ENCODE results near the gene CRYBG2. TPM values are rescaled to one million over a fixed set of nuclear protein-coding genes. Genes with fewer than 3 reads are reported as not detected.

The CRYBG2 gene
- total and polyA plus RNA-seq, 2 of the 13 experiments (the other 11 are each of a cell fraction or from before 2014, with no cell fraction given): 1.3 to 2.9 TPM

DNA sequence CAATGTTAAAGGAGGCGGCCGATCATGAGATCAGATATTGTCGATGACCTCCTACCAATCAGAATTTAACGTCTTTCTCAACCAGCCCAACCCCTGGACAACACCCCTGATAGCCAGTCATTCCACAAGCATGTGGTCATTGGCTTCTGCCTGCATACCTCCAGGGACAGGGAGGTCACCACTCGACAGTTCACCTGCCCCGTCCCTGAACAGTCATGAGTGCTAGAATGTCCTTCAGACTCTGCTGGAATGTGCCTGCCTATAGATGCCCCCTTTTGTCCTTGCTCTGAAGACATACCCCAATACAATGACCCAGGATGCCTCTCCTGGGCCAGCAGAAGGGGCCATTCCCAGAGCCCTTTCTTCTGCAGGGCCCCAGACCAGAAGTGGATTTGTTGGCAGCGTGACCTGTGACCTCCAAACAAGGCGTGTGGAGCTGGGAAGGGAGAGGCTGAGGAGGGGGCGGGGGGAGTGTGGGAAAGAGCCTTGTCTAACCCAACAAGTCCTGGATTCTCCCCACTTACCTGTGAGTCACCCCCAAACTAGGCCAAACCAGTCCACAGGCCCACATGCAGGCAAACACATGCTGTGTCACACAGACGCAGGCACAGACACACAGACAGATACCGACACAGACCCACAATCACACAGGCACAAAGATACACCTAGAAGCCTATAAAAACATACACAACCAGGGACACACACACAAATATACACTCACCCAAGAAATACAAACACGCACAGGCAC is 2.2 kb downstream of the CRYBG2 start (continued):
- TF ChIP-seq, protein P1, sequence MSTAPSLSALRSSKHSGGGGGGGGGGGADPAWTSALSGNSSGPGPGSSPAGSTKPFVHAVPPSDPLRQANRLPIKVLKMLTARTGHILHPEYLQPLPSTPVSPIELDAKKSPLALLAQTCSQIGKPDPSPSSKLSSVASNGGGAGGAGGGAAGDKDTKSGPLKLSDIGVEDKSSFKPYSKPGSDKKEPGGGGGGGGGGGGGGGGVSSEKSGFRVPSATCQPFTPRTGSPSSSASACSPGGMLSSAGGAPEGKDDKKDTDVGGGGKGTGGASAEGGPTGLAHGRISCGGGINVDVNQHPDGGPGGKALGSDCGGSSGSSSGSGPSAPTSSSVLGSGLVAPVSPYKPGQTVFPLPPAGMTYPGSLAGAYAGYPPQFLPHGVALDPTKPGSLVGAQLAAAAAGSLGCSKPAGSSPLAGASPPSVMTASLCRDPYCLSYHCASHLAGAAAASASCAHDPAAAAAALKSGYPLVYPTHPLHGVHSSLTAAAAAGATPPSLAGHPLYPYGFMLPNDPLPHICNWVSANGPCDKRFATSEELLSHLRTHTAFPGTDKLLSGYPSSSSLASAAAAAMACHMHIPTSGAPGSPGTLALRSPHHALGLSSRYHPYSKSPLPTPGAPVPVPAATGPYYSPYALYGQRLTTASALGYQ (CRISPR knock-in tag; IDR thresholded peaks at IDR 0.05): no peak
- TF ChIP-seq ZNF746 (CRISPR knock-in tag; IDR thresholded peaks at IDR 0.05) (no peak), EZH2 (conservative IDR thresholded peaks at IDR 0.05; ENCODE audit: low read depth, low read length) (no peak), NR2F2 (IDR thresholded peaks at IDR 0.05; ENCODE audit: borderline replicate concordance, low read depth) (peak; percentile 32), SRSF1 (optimal IDR thresholded peaks at IDR 0.05; ENCODE audit: low read depth, low read length) (no peak), TARDBP (CRISPR knock-in tag; IDR thresholded peaks at IDR 0.05) (peak; percentile 49; the same call in 1 of the 2 replicates), RFX5 (IDR thresholded peaks at IDR 0.05; ENCODE audit: low read depth, low read length) (no peak), MED13 (CRISPR knock-in tag; IDR thresholded peaks at IDR 0.05) (peak; percentile 74; the same call in 1 of the 2 replicates), ZNF556 (CRISPR knock-in tag; IDR thresholded peaks at IDR 0.05; ENCODE audit: borderline replicate concordance) (no peak)
- TF ChIP-seq, protein P2, sequence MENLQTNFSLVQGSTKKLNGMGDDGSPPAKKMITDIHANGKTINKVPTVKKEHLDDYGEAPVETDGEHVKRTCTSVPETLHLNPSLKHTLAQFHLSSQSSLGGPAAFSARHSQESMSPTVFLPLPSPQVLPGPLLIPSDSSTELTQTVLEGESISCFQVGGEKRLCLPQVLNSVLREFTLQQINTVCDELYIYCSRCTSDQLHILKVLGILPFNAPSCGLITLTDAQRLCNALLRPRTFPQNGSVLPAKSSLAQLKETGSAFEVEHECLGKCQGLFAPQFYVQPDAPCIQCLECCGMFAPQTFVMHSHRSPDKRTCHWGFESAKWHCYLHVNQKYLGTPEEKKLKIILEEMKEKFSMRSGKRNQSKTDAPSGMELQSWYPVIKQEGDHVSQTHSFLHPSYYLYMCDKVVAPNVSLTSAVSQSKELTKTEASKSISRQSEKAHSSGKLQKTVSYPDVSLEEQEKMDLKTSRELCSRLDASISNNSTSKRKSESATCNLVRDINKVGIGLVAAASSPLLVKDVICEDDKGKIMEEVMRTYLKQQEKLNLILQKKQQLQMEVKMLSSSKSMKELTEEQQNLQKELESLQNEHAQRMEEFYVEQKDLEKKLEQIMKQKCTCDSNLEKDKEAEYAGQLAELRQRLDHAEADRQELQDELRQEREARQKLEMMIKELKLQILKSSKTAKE (CRISPR knock-in tag; IDR thresholded peaks at IDR 0.05; ENCODE audit: borderline replicate concordance): no peak
- TF ChIP-seq, protein P3, sequence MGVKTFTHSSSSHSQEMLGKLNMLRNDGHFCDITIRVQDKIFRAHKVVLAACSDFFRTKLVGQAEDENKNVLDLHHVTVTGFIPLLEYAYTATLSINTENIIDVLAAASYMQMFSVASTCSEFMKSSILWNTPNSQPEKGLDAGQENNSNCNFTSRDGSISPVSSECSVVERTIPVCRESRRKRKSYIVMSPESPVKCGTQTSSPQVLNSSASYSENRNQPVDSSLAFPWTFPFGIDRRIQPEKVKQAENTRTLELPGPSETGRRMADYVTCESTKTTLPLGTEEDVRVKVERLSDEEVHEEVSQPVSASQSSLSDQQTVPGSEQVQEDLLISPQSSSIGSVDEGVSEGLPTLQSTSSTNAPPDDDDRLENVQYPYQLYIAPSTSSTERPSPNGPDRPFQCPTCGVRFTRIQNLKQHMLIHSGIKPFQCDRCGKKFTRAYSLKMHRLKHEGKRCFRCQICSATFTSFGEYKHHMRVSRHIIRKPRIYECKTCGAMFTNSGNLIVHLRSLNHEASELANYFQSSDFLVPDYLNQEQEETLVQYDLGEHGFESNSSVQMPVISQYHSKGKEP (CRISPR knock-in tag; IDR thresholded peaks at IDR 0.05): no peak
- TF ChIP-seq, protein P4, sequence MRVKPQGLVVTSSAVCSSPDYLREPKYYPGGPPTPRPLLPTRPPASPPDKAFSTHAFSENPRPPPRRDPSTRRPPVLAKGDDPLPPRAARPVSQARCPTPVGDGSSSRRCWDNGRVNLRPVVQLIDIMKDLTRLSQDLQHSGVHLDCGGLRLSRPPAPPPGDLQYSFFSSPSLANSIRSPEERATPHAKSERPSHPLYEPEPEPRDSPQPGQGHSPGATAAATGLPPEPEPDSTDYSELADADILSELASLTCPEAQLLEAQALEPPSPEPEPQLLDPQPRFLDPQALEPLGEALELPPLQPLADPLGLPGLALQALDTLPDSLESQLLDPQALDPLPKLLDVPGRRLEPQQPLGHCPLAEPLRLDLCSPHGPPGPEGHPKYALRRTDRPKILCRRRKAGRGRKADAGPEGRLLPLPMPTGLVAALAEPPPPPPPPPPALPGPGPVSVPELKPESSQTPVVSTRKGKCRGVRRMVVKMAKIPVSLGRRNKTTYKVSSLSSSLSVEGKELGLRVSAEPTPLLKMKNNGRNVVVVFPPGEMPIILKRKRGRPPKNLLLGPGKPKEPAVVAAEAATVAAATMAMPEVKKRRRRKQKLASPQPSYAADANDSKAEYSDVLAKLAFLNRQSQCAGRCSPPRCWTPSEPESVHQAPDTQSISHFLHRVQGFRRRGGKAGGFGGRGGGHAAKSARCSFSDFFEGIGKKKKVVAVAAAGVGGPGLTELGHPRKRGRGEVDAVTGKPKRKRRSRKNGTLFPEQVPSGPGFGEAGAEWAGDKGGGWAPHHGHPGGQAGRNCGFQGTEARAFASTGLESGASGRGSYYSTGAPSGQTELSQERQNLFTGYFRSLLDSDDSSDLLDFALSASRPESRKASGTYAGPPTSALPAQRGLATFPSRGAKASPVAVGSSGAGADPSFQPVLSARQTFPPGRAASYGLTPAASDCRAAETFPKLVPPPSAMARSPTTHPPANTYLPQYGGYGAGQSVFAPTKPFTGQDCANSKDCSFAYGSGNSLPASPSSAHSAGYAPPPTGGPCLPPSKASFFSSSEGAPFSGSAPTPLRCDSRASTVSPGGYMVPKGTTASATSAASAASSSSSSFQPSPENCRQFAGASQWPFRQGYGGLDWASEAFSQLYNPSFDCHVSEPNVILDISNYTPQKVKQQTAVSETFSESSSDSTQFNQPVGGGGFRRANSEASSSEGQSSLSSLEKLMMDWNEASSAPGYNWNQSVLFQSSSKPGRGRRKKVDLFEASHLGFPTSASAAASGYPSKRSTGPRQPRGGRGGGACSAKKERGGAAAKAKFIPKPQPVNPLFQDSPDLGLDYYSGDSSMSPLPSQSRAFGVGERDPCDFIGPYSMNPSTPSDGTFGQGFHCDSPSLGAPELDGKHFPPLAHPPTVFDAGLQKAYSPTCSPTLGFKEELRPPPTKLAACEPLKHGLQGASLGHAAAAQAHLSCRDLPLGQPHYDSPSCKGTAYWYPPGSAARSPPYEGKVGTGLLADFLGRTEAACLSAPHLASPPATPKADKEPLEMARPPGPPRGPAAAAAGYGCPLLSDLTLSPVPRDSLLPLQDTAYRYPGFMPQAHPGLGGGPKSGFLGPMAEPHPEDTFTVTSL (CRISPR knock-in tag; IDR thresholded peaks at IDR 0.05; ENCODE audit: borderline replicate concordance): 0 out of 2 replicates have a peak, but pooled peaks have one; percentile 41
- TF ChIP-seq, protein P5, sequence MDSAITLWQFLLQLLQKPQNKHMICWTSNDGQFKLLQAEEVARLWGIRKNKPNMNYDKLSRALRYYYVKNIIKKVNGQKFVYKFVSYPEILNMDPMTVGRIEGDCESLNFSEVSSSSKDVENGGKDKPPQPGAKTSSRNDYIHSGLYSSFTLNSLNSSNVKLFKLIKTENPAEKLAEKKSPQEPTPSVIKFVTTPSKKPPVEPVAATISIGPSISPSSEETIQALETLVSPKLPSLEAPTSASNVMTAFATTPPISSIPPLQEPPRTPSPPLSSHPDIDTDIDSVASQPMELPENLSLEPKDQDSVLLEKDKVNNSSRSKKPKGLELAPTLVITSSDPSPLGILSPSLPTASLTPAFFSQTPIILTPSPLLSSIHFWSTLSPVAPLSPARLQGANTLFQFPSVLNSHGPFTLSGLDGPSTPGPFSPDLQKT (CRISPR knock-in tag; IDR thresholded peaks at IDR 0.05; ENCODE audit: borderline replicate concordance): no peak
- TF ChIP-seq, protein P6, sequence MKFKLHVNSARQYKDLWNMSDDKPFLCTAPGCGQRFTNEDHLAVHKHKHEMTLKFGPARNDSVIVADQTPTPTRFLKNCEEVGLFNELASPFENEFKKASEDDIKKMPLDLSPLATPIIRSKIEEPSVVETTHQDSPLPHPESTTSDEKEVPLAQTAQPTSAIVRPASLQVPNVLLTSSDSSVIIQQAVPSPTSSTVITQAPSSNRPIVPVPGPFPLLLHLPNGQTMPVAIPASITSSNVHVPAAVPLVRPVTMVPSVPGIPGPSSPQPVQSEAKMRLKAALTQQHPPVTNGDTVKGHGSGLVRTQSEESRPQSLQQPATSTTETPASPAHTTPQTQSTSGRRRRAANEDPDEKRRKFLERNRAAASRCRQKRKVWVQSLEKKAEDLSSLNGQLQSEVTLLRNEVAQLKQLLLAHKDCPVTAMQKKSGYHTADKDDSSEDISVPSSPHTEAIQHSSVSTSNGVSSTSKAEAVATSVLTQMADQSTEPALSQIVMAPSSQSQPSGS (CRISPR knock-in tag; IDR thresholded peaks at IDR 0.05): peak; percentile 98
